Neural progenitor cell (in vitro differentiated cells): ENCODE measurements around the gene ARL3. TPM values are rescaled to one million over a fixed set of nuclear protein-coding genes. Genes with fewer than 3 reads are reported as not detected.

Experiments used
- DNase-seq: peaks from one replicate; pipeline ENCODE4 v3.0.0-alpha.2; 2016; ENCODE audit warnings: low spot score
- H2AFZ ChIP-seq: fragments of 200-600 bp; sonication (generic); replicated peaks from 2 replicates; pipeline ENCODE4 v1.6.1; 2016; ENCODE audit warnings: antibody characterized with exemption
- H3F3A ChIP-seq: fragments of 200-600 bp; sonication (generic); 2 replicates; pipeline ENCODE4 v1.6.1; 2016; ENCODE audit warnings: antibody characterized with exemption, low read depth
- H3K27ac ChIP-seq: fragments of 200-600 bp; sonication (generic); 2 replicates; pipeline ENCODE4 v1.5.1; 2016; ENCODE audit warnings: mild to moderate bottlenecking
- H3K27me3 ChIP-seq: fragments of 200-600 bp; sonication (generic); 2 replicates; pipeline ENCODE4 v1.6.1; 2016; ENCODE audit warnings: mild to moderate bottlenecking, moderate library complexity
- H3K36me3 ChIP-seq: fragments of 200-600 bp; sonication (generic); 2 replicates; pipeline ENCODE4 v1.5.1; 2016
- H3K4me1 ChIP-seq: fragments of 200-600 bp; sonication (generic); 2 replicates; pipeline ENCODE4 v1.6.1; 2016; ENCODE audit warnings: mixed run types
- H3K4me2 ChIP-seq: fragments of 200-600 bp; sonication (generic); 2 replicates; pipeline ENCODE4 v1.6.1; 2016
- H3K4me3 ChIP-seq: fragments of 200-600 bp; sonication (generic); 2 replicates; pipeline ENCODE4 v1.5.1; 2016
- H3K79me2 ChIP-seq: fragments of 200-600 bp; sonication (generic); 2 replicates; pipeline ENCODE4 v1.6.1; 2016; ENCODE audit warnings: low read depth
- H3K9ac ChIP-seq: fragments of 200-600 bp; sonication (generic); 2 replicates; pipeline ENCODE4 v1.6.1; 2016
- H3K9me3 ChIP-seq: fragments of 200-600 bp; sonication (generic); 2 replicates; pipeline ENCODE4 v1.5.1; 2016; ENCODE audit warnings: low read depth
- H4K20me1 ChIP-seq: fragments of 200-600 bp; sonication (generic); 2 replicates; pipeline ENCODE4 v1.6.1; 2016; ENCODE audit warnings: low read depth
- H3K27ac Mint-ChIP-seq: 3 replicates; pipeline ENCODE4 v1.8.0; 2021; ENCODE audit warnings: mixed read lengths
- H3K27me3 Mint-ChIP-seq: 2 replicates; pipeline ENCODE4 v1.8.0; 2022; ENCODE audit warnings: low read depth, mild to moderate bottlenecking, inconsistent platforms, moderate library complexity, mixed read lengths; ENCODE audit not compliant: insufficient read depth
- H3K36me3 Mint-ChIP-seq: 3 replicates; pipeline ENCODE4 v1.8.0; 2021; ENCODE audit warnings: mixed read lengths
- H3K4me1 Mint-ChIP-seq: 3 replicates; pipeline ENCODE4 v1.8.0; 2021; ENCODE audit warnings: mixed read lengths
- H3K4me3 Mint-ChIP-seq: 3 replicates; pipeline ENCODE4 v1.8.0; 2021; ENCODE audit warnings: mild to moderate bottlenecking, moderate library complexity, mixed read lengths
- H3K9me3 Mint-ChIP-seq: 3 replicates; pipeline ENCODE4 v1.8.0; 2020; ENCODE audit warnings: mixed read lengths
- CTCF ChIP-seq: fragments of 200-600 bp; sonication (generic); IDR thresholded peaks from 2 replicates; pipeline ENCODE4 v1.5.1; 2017; ENCODE audit warnings: antibody characterized with exemption, mild to moderate bottlenecking
- EZH2 ChIP-seq: fragments of 200-600 bp; sonication (generic); IDR thresholded peaks from 2 replicates; pipeline ENCODE4 v1.6.1; 2017; ENCODE audit warnings: antibody characterized with exemption, mild to moderate bottlenecking, moderate library complexity
- EZH2phosphoT487 ChIP-seq: fragments of 200-600 bp; sonication (generic); IDR thresholded peaks from 2 replicates; pipeline ENCODE4 v1.6.1; 2017; ENCODE audit warnings: antibody characterized with exemption
- total RNA-seq: library from RNA; depleted of rRNA; stranded (reverse); fragments of >200 nt; gene quantifications from 2 replicates; pipeline ENCODE4 v1.2.3, GENCODE V29; 2015; ENCODE audit warnings: low replicate concordance

Gene ARL3
- total RNA-seq, 1 donor from 2014 or later, result 29.7 TPM

DNA sequence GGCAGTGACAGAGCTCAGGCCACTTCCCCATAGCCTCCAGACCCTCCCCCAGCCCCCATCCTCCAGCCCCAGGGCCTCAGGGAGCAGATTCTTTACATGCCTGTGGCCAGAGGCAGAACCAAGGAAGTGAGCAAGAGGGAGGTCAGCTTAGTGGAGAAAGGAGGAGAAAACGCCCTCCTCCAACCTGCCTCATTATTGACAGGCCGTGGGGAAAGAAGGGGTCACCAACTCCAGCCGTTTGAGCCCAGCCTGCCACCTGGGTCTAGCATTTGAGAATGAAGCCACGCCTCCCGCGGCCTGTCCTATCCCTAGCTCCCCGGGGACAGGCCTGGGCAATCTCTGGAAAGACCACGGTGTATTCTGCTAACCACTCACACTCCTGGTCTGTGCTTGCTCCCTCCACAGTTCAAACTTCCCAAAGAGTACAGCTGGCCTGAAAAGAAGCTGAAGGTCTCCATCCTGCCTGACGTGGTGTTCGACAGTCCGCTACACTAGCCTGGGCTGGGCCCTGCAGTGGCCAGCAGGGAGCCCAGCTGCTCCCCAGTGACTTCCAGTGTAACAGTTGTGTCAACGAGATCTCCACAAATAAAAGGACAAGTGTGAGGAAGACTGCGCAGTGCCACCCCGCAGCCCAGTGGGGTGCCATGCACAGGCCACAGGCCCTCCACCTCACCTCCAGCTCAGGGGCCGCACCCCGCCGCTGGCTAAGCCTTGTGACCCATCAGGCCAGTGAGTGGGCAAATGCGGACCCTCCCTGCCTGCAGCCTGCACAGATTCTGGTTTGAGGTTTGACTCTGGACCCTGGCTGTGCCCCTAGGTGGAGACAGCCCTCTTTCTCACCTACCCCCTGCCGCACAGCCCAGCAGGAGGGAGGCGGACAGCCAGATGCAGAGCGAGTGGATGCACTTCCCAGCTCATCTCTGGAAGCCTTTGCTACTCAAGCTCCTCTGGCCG is 84.3 kb downstream of the ARL3 start:
- peaks cover 61% of the 10 kb centered on the region for H3F3A ChIP-seq
- Mint-ChIP-seq H3K27ac (peak overlapping the region; percentile 74), H3K9me3 (no peaks in the 10 kb centered on the region), H3K27me3 (peaks cover 16% of the 10 kb centered on the region), H3K4me3 (no peak overlapping the region), H3K36me3 (peaks cover 13% of the 10 kb centered on the region), H3K4me1 (peaks cover 85% of the 10 kb centered on the region)
- TF ChIP-seq CTCF, result no peak
- no peak for TF ChIP-seq EZH2phosphoT487
- no peak for TF ChIP-seq EZH2
- peaks cover 79% of the 10 kb centered on the region for H3K4me1 ChIP-seq
- peak overlapping the region; percentile 81 for H3K27ac ChIP-seq
- no peak overlapping the region for H3K9ac ChIP-seq
- H2AFZ ChIP-seq, result no peak overlapping the region
- H4K20me1 ChIP-seq, result no peaks in the 10 kb centered on the region
- no peaks in the 10 kb centered on the region for H3K9me3 ChIP-seq
- peak; percentile 76 for DNase-seq
- no peaks in the 10 kb centered on the region for H3K79me2 ChIP-seq
- peak overlapping the region; percentile 36 for H3K4me2 ChIP-seq
- no peaks in the 10 kb centered on the region for H3K27me3 ChIP-seq
- no peak overlapping the region for H3K4me3 ChIP-seq
- H3K36me3 ChIP-seq, result no peaks in the 10 kb centered on the region

GRCh38 chr10:102628451-102628911 is 85.7 kb downstream of the ARL3 start:
- no peak for TF ChIP-seq EZH2phosphoT487
- TF ChIP-seq EZH2, result no peak
- no peak for TF ChIP-seq CTCF
- peak overlapping the region; percentile 49 for H3K4me2 ChIP-seq
- Mint-ChIP-seq H3K4me3 (peak overlapping the region; percentile 35), H3K27me3 (peaks cover 14% of the 10 kb centered on the region), H3K36me3 (peaks cover 16% of the 10 kb centered on the region), H3K27ac (peak overlapping the region; percentile 50), H3K9me3 (no peaks in the 10 kb centered on the region), H3K4me1 (peaks cover 81% of the 10 kb centered on the region)
- H3K4me1 ChIP-seq, result peaks cover 84% of the 10 kb centered on the region
- H4K20me1 ChIP-seq, result no peaks in the 10 kb centered on the region
- peak overlapping the region; percentile 99 for H3K27ac ChIP-seq
- no peaks in the 10 kb centered on the region for H3K27me3 ChIP-seq
- H3K9ac ChIP-seq, result peak overlapping the region; percentile 20
- no peak overlapping the region for H2AFZ ChIP-seq
- H3F3A ChIP-seq, result peaks cover 68% of the 10 kb centered on the region
- no peaks in the 10 kb centered on the region for H3K36me3 ChIP-seq
- DNase-seq, result no peak
- no peaks in the 10 kb centered on the region for H3K79me2 ChIP-seq
- H3K4me3 ChIP-seq, result no peak overlapping the region
- no peaks in the 10 kb centered on the region for H3K9me3 ChIP-seq

GRCh38 chr10:102627736-102628293 is 86.4 kb downstream of the ARL3 start:
- DNase-seq, result peak; percentile 91
- Histone ChIP-seq H3K27ac (peak overlapping the region; percentile 99), H3K4me3 (no peak overlapping the region), H4K20me1 (no peaks in the 10 kb centered on the region), H3K4me1 (peaks cover 77% of the 10 kb centered on the region), H3K4me2 (peak overlapping the region; percentile 49), H3K9ac (peak overlapping the region; percentile 53), H3F3A (peaks cover 68% of the 10 kb centered on the region), H3K79me2 (no peaks in the 10 kb centered on the region), H3K27me3 (no peaks in the 10 kb centered on the region), H3K36me3 (no peaks in the 10 kb centered on the region), H3K9me3 (no peaks in the 10 kb centered on the region), H2AFZ (no peak overlapping the region)
- Mint-ChIP-seq H3K27me3 (peaks cover 11% of the 10 kb centered on the region), H3K27ac (peak overlapping the region; percentile 100), H3K4me1 (peaks cover 75% of the 10 kb centered on the region), H3K36me3 (peaks cover 22% of the 10 kb centered on the region), H3K4me3 (peak overlapping the region; percentile 75), H3K9me3 (no peaks in the 10 kb centered on the region)
- TF ChIP-seq EZH2 (no peak), CTCF (no peak), EZH2phosphoT487 (no peak)
